ENCODE measurements around the gene OGFR. TPM values are rescaled to one million over a fixed set of nuclear protein-coding genes. Genes with fewer than 3 reads are reported as not detected.
A peak's percentile ranks its signal among the peaks of the same experiment; 100 is the strongest.

Gene OGFR
- polyA plus RNA-seq, 3 donors: 47.8 to 114 (median 79.3) TPM

DNA sequence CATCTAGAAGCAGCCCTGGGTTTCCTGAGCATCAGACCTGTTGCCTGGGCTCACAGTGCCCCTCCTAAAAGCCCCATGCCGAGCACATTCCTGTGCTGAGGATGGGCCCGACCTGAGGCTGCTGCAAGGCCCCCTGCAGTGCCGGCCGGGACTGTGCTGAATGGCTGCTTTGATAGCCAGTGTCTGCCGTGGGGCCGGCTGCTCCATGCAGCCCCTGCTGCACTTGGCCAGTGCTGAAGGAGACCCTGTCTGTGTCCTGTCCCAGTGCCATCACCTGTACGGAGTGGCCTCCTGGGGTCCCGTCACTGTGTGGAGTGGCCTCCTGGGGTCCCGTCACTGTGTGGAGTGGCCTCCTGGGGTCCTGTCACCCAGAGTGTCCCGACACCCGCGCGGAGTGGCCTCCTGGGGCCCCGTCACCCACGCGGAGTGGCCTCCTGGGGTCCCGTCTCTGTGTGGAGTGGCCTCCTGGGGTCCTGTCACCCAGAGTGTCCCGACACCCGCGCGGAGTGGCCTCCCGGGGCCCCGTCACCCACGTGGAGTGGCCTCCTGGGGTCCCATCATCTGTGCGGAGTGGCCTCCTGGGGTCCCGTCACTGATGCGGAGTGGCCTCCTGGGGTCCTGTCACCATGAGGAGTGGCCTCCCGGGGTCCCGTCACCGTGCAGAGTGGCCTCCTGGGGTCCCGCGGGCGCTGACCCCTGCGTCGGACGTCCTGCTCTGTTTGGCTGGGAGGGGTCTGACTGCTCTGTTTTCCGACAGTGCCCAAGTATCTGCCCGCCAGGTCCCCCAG, 19.2 kb downstream of the OGFR start:
- intact Hi-C loops (cut with micrococcal nuclease): no loop called here
- 94% methylated on average over 37 of the region's 38 CpGs for WGBS (ENCODE audit: insufficient coverage)
- no peak overlapping the region for H2AFZ ChIP-seq (ENCODE audit: insufficient read depth, low read depth, low read length, poor library complexity, severe bottlenecking)
- H3K36me3 ChIP-seq (replicated peaks in 1 of 2; ENCODE audit: control insufficient read depth in 1 of 2, insufficient read depth in 2 of 2, low read length in 2 of 2): no peaks in the 10 kb centered on the region
- peak overlapping the region in 1 of 3 experiments; percentile 68 for H3K4me3 ChIP-seq (replicated peaks in 1 of 3; ENCODE audit: low read depth in 2 of 3, low read length in 3 of 3)
- no peaks in the 10 kb centered on the region for H3K9me3 ChIP-seq (replicated peaks in 1 of 2; ENCODE audit: control insufficient read depth in 1 of 2, insufficient read depth in 1 of 2, low read length in 2 of 2)
- peaks cover 11 to 12% of the 10 kb centered on the region in 2 donors for H3K4me1 ChIP-seq (ENCODE audit: control insufficient read depth in 1 of 2, insufficient read depth in 2 of 2, low read length in 2 of 2)
- no peaks in the 10 kb centered on the region for H3K36me3 Mint-ChIP-seq
- peaks cover 0 to 8% of the 10 kb centered on the region in 2 donors for H3K27me3 ChIP-seq (ENCODE audit: control insufficient read depth in 2 of 2, insufficient read depth in 2 of 2, low read length in 2 of 2)
- TF ChIP-seq, protein P1, sequence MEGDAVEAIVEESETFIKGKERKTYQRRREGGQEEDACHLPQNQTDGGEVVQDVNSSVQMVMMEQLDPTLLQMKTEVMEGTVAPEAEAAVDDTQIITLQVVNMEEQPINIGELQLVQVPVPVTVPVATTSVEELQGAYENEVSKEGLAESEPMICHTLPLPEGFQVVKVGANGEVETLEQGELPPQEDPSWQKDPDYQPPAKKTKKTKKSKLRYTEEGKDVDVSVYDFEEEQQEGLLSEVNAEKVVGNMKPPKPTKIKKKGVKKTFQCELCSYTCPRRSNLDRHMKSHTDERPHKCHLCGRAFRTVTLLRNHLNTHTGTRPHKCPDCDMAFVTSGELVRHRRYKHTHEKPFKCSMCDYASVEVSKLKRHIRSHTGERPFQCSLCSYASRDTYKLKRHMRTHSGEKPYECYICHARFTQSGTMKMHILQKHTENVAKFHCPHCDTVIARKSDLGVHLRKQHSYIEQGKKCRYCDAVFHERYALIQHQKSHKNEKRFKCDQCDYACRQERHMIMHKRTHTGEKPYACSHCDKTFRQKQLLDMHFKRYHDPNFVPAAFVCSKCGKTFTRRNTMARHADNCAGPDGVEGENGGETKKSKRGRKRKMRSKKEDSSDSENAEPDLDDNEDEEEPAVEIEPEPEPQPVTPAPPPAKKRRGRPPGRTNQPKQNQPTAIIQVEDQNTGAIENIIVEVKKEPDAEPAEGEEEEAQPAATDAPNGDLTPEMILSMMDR (IDR thresholded peaks at IDR 0.05): no peak
- H3K9me3 Mint-ChIP-seq: peaks cover 0 to 3% (median 0%) of the 10 kb centered on the region in 7 donors
- no peak overlapping the region for H3K4me3 Mint-ChIP-seq
- no peak for DNase-seq
- H3K27ac Mint-ChIP-seq: no peak overlapping the region
- H3K27me3 Mint-ChIP-seq (ENCODE audit: low read depth in 3 of 3): peaks cover 12 to 17% (median 15%) of the 10 kb centered on the region in 3 donors
- peak overlapping the region; percentile 56 for H3K4me2 ChIP-seq (replicated peaks; ENCODE audit: extremely low read depth, low read length, poor library complexity, severe bottlenecking)
- no peak overlapping the region for H3K27ac ChIP-seq (ENCODE audit: low read depth in 1 of 2, low read length in 2 of 2)
- peaks cover 2% of the 10 kb centered on the region for H3K4me1 Mint-ChIP-seq
- no peaks in the 10 kb centered on the region for H3K79me2 ChIP-seq (ENCODE audit: insufficient read depth, low read length)
- no peaks in the 10 kb centered on the region for H4K20me1 ChIP-seq (ENCODE audit: insufficient read depth, low read length)
- no peak overlapping the region for H3K9ac ChIP-seq (ENCODE audit: insufficient read depth, low read length, poor library complexity, severe bottlenecking)

DNA sequence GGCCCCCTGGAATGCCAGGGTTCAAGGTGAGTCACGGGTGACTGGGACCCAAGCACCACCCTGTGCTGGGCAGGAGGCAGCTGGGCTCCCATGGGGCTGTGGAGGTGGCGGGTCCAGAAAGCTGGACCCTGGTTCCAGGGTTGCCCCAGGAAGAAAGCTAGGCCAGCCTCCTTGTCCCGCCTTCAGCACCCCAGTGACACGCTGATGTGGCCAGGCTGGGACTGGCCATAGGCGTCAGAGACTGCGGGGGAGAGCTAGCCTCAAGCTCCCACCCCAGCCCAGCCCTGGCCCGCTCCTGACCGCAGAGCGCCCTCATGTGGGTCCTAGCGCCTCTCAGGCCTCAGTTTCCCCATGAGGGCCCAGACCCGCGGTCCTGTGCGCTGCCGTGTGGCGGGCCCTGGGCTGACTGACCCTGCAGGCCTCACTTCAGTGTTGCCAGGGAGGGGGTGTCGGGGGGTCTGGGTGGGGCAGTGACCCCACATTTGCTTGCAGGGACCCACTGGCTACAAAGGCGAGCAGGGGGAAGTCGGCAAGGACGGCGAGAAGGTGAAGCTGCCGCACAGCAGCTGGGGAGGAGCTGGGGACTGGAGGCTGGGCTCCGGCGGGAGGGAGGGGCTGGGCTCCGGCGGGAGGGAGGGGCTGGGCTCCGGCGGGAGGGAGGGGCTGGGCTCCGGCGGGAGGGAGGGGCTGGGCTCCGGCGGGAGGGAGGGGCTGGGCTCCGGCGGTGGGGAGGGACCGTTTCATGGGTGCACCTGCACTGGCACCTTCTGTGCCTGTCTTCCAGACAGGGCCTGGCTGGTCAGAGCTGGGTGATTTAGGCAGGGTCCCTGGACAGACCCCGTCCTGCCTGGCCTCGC, 20.1 kb downstream of the OGFR start:
- intact Hi-C loops (cut with micrococcal nuclease): no loop called here
- Histone ChIP-seq H3K36me3 (replicated peaks in 1 of 2; ENCODE audit: control insufficient read depth in 1 of 2, insufficient read depth in 2 of 2, low read length in 2 of 2) (no peaks in the 10 kb centered on the region), H2AFZ (ENCODE audit: insufficient read depth, low read depth, low read length, poor library complexity, severe bottlenecking) (no peak overlapping the region), H3K9me3 (replicated peaks in 1 of 2; ENCODE audit: control insufficient read depth in 1 of 2, insufficient read depth in 1 of 2, low read length in 2 of 2) (no peaks in the 10 kb centered on the region), H3K27ac (ENCODE audit: low read depth in 1 of 2, low read length in 2 of 2) (no peak overlapping the region), H3K79me2 (ENCODE audit: insufficient read depth, low read length) (no peaks in the 10 kb centered on the region), H3K9ac (ENCODE audit: insufficient read depth, low read length, poor library complexity, severe bottlenecking) (no peak overlapping the region), H3K4me1 (ENCODE audit: control insufficient read depth in 1 of 2, insufficient read depth in 2 of 2, low read length in 2 of 2) (peaks cover 8 to 10% of the 10 kb centered on the region in 2 donors), H3K4me3 (replicated peaks in 1 of 3; ENCODE audit: low read depth in 2 of 3, low read length in 3 of 3) (peak overlapping the region in 1 of 3 experiments; percentile 68), H3K27me3 (ENCODE audit: control insufficient read depth in 2 of 2, insufficient read depth in 2 of 2, low read length in 2 of 2) (no peaks in the 10 kb centered on the region), H3K4me2 (replicated peaks; ENCODE audit: extremely low read depth, low read length, poor library complexity, severe bottlenecking) (peak overlapping the region; percentile 56), H4K20me1 (ENCODE audit: insufficient read depth, low read length) (no peaks in the 10 kb centered on the region)
- peak in 2 of 3 donors; percentile 41 to 51 for DNase-seq
- Mint-ChIP-seq H3K27me3 (ENCODE audit: low read depth in 3 of 3) (peaks cover 6 to 9% (median 7%) of the 10 kb centered on the region in 3 donors), H3K9me3 (peaks cover 0 to 3% (median 0%) of the 10 kb centered on the region in 7 donors), H3K36me3 (no peaks in the 10 kb centered on the region), H3K4me3 (peak overlapping the region in 1 of 2 donors; percentile 59), H3K27ac (no peak overlapping the region), H3K4me1 (peaks cover 2% of the 10 kb centered on the region)
- 40% methylated on average over 17 of the region's 36 CpGs for WGBS (ENCODE audit: insufficient coverage)
- TF ChIP-seq, protein P1 (IDR thresholded peaks at IDR 0.05): no peak
